CD4-positive, alpha-beta T cell treated with Interleukin-2 at 100 ng/mL for 4 hours (primary cell): ENCODE results near the gene SLC43A2.
"Not testable (repeated sequence)": the region's sequence is repeated elsewhere in the genome, so short reads cannot be mapped to it uniquely, and the experiment has no call there.

Experiments used
- DNase-seq: peaks from one replicate; pipeline ENCODE4 v3.0.0-alpha.2; 2020; ENCODE audit warnings: low spot score

The SLC43A2 gene

GRCh38 chr17:1590029-1590746 is 38.4 kb downstream of the SLC43A2 start:
- DNase-seq = no peak

GRCh38 chr17:1588821-1589585 is 39.6 kb downstream of the SLC43A2 start:
- no peak for DNase-seq

DNA sequence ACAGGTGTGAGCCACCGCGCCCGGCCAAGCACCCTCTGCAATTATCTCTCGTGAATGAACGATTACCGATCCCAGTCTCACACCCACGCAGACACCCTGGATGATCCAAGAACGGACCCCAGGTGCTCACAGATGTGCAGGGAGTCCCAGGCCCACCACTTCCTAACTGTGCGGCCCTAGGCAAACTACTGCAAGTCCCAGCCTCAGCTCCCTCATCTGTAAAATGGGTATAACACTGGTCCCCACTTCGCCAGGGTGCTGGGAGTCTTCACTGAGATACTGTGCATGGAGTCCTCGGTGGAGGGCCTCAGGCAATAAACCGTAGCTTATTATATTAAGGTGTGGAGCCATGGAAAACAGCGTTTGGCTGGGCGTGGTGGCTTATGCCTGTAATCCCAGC is 44.5 kb downstream of the SLC43A2 start:
- DNase-seq = no peak

DNA sequence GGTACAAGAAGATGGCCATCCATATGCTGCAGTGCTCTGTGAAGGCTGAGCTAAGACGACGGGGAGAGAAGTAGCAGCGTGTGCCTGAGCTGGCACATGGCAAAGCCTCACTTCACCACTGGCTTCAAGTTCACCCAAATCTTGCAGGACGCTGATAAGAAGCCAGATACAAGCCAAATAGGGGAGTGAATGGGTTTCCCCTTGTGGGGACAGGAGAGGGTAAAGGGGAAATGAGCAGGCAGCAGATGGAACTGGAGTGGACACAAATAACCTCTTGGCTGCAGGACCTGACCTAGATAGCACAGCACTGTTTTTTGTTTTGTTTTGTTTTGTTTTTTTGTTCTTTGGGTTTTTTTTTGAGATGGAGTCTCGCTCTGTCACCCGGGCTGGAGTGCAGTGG is 45.1 kb downstream of the SLC43A2 start:
- no peak for DNase-seq

DNA sequence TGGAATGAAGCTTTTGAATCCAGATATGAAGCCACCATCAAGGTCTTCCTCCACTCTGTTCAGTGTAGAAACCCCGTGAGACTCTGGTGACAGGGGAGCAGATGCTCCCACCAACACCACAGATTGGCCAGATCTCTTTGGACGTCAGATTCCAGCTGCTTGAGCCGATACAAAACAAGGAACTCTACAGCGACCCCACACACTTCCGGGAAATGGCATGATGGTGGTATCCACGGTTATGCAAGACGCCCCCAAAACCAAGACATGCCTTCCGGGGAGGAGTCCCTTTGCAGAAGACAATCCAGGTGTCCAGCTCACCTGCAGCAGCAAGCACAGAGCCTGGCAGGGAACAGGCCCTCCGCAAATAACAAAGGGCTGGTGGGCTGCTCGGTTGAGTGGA is 46.3 kb downstream of the SLC43A2 start:
- no peak for DNase-seq

DNA sequence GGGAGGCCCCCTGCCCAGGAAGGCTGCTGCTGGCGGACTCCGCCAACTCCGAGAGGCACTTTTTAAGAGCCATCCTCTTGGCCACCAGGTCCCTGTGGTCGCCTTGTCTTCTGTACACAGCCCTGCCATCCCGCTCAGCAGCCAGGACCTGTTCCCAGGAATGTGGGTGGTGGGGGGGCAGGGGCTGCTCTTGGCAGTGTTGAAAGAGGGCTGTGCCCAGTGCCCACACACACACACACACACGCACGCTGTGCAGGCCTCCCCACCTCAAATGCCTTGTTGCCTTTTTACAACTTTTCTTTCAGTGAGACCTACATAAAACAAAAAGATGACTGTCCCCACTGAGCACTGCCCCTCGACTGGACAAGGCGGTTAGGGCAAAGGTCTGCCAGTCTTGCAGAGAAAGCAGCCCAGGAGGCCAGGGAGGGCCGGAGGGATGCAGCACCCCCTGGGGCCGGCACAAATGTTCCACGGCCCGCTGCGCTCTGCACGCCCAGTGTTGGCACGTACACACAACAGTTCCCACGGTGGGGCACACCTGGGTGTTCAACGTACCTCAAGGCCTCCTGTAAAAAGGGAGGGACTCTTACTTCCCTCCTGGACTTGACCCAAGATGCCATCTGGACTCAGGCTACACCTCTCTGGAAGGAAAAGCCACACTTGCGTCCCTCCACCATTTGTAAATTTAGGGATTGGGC is 47.5 kb downstream of the SLC43A2 start:
- DNase-seq = no peak

GRCh38 chr17:1578029-1578428 is 50.6 kb downstream of the SLC43A2 start:
- DNase-seq = no peak

GRCh38 chr17:1577583-1578013 is 51.0 kb downstream of the SLC43A2 start:
- no peak for DNase-seq

- no peak for DNase-seq
Measured at GRCh38 chr17:1577182-1577581, 51.5 kb downstream of the SLC43A2 start.

GRCh38 chr17:1576500-1576899 is 52.1 kb downstream of the SLC43A2 start:
- DNase-seq = no peak

DNA sequence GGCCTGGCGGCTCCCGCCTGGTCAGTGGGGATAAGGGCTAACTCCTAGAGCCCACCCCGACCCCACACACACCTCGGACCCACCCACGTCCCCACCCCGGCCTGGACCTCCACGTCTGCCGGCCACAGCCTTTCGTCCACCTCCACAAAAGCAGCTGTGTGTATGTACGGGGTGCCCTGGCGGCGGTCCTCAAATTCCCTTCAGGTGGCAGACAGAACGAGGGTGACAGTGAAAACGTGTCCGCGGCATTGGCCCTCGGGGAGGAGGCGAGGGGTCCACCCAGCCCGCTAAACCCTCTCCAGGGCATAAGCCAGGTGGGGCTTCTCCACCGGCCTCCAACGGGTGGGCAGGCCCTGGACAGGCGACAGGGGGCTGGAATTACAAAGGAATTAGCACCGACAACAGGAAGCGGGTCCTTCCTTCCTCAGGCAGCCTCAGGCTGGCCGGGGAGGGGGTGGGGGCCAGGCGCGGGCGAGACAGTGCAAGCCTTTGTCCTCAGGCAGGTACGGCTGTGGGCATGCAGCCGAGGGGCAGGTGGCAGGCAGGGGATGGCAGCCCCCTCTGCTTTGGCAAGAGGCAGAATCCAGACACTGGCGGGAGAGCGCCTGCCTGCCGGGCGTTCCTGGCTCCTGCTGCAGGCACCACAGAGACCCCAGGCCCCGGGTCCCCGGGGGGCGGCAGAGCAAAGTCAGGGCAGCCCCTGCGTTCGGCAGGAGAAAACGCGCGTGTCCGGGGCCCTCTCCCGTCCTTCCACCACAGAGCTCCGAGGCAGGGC is 53.8 kb downstream of the SLC43A2 start:
- no peak for DNase-seq

DNA sequence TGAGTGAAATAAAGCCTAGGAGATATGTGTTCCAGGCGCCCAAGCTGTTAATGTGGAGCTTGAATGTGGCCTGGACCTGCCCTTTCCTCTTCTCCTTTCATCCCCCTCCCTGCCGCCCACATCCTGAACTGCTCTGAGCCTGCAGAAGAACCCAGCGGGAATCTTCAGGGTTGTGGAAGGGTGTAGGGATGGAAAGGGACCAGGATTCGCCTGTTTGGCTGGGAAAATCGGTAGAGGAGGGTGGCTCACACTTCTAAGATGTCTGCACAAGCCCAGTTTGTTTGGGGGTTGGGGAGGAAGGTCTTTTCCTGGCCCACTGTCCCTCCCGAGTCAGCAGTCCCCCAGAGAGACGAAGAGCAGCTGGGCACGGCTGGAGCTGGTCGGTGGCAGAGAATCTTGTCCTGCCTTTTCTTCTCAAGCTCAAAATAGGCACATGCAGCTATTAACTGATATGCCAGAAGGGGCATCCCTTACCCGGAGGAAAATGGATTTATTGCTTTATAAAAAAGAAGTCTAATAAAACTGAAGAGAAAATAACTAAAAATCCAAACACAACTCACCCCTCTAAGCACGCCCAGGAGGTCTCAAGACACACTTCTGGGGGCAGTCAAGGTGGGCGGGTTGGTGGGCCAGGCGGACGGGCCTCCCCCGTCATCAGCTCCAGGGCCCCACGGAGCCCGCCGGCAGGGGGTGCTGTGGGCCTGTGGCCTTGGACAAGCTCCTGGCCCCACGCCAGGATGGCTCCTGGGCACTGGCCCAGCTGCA is 54.5 kb downstream of the SLC43A2 start:
- peak; percentile 42 for DNase-seq

- DNase-seq = not testable (repeated sequence)
Measured at GRCh38 chr17:1572646-1573045, 56.0 kb downstream of the SLC43A2 start.

GRCh38 chr17:1571341-1571704 is 57.3 kb downstream of the SLC43A2 start:
- DNase-seq = no peak

GRCh38 chr17:1568950-1569810 is 59.5 kb downstream of the SLC43A2 start:
- no peak for DNase-seq

DNA sequence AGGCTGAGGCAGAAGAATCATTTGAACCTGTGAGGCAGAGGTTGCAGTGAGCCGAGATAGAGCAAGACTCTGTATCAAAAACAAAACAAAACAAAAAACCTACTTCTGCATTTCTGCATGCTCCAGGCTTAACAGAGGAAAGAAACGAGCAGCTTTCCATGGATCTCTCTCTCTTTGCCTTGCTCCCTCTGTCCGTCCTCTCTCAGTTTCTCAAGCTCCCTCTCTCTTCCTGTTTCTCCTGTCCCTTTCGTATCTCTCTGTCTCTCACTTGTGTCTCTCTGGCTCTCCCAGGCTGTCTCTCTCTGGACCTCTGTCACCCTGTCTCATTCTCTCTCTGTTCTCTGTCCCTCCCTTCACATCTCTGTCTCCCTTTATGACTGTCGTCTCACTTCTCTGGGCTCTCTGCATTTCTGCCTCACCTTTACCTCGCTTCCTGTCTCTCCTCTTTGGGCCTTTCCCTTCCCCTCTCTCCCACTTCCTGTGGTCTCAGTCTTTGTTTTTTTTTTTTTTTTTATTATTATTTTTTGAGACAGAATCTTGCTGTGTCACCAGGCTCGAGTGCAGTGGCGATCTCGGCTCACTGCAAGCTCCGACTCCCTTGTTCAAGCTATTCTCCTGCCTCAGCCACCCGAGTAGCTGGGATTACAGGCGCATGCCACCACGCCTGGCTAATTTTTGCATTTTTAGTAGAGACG is 62.0 kb downstream of the SLC43A2 start:
- DNase-seq = peak; percentile 55

DNA sequence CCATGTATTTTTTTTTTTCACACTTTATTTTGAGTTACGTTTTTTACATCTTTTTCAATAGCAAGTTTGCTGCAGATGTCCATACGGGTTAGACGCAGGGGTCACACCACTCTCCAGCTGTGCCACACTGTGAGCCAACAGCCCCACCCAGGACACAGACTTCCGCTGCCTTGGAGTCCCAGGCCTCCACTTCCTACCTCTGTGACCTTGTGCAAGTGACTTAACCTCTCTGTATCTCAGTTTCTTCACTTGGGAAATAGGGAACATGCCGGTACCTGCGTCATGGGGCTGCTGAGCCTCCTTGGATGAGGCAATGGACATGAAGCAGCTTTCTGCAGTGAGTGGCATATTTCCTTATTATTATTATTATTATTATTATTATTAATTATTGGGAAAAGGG is 62.8 kb downstream of the SLC43A2 start:
- no peak for DNase-seq

DNA sequence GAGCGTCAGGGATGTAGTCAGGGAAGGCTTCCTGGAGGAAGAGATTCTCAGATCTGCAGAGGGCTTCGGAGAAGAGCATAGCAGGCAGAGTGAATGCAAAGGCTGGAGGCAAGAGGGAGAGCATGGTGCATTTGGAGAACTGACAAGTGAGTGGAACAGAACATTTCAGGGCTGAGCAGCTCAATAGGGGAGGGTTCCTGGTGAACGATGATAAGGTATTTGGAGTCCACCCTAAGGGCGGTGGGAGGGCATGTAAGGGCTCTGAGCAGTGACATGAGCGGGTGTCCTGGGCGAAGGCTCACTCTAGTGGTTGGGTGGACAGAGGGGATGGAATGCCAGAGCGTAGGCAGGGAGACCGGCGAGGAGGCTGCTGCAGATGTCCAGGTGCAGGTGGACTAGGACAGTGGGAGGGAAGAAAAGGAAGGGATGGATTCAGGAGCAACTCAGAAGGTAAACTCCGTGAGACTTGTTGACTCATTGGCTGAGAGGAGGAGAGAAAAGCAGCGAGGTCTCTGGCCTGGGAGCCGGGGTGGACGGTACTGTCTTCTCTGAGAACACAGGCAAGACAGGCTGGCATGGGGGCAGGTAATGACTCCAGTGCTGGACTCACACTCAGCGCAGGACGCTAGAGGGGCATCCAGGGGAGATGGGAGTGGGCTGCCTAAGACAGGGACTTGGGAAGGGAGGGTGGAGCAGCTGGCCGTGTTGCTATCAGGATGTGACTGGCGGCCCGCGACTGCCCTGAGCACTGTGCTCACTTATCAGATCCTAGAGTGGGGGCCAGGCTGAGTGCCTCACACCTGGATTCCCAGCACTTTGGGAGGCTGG is 64.6 kb downstream of the SLC43A2 start:
- DNase-seq = no peak

DNA sequence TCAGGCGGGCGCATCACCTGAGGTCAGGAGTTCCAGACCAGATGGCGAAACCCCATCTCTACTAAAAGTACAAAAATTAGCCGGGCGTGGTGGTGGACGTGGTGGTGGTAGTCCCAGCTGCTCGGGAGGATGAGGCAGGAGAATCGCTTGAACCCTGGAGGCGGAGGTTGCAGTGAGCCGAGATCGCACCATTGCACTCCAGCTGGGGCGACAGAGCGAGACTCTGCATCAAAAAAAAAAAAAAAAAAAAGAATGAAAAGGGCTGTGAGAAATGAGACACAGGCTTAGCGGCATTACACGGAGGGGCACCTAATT is 65.2 kb downstream of the SLC43A2 start:
- DNase-seq = not testable (repeated sequence)
